Measurements from ENCODE around the gene COPA. TPM values are rescaled to one million over a fixed set of nuclear protein-coding genes. Genes with fewer than 3 reads are reported as not detected.

COPA gene
- total and polyA plus RNA-seq, 8 donors = 42.4 to 243 (median 85.2) TPM

GRCh38 chr1:160376525-160377131 is 33.6 kb upstream of the COPA start:
- 4 to 16% (median 15%) methylated on average over 5 of the region's 5 CpGs for WGBS, 5 donors
- DNase-seq = peak in 1 of 2 donors; percentile 87

GRCh38 chr1:160375788-160376524 is 32.9 kb upstream of the COPA start:
- Histone ChIP-seq H3K36me3 (no peaks in the 10 kb centered on the region), H3K4me1 (peaks cover 4 to 24% (median 10%) of the 10 kb centered on the region in 4 donors), H3K9me3 (no peaks in the 10 kb centered on the region), H3K4me3 (no peak overlapping the region), H3K27me3 (peaks cover 0 to 38% (median under 1%) of the 10 kb centered on the region in 3 donors), H3K27ac (peak overlapping the region in 3 of 5 donors; percentile 7 to 35 (median 33))
- TF ChIP-seq CTCF (IDR thresholded peaks at IDR 0.05) = no peak
- no peak for TF ChIP-seq POLR2AphosphoS5 (IDR thresholded peaks at IDR 0.05)
- no peak for TF ChIP-seq POLR2A (IDR thresholded peaks at IDR 0.05)
- TF ChIP-seq EP300 (IDR thresholded peaks at IDR 0.05) = no peak
- peak in 1 of 2 donors; percentile 31 for DNase-seq
- WGBS, 5 donors = 21 to 31% (median 23%) methylated on average over 9 of the region's 9 CpGs
- intact Hi-C loops (cut with DNase I; ENCODE audit: low total_unique reads) = no loop called here

More at GRCh38 chr1:160376525-160377131, 33.6 kb upstream of the COPA start:
- Histone ChIP-seq H3K36me3 (no peaks in the 10 kb centered on the region), H3K4me1 (peaks cover 4 to 24% (median 10%) of the 10 kb centered on the region in 4 donors), H3K9me3 (no peaks in the 10 kb centered on the region), H3K4me3 (no peak overlapping the region), H3K27ac (peak overlapping the region in 2 of 5 donors; percentile 7 to 35), H3K27me3 (peaks cover 0 to 31% (median 0%) of the 10 kb centered on the region in 3 donors)
- peak in 5 of 7 experiments; percentile 50 to 88 (median 80) for TF ChIP-seq CTCF (IDR thresholded peaks at IDR 0.05)
- no peak for TF ChIP-seq POLR2AphosphoS5 (IDR thresholded peaks at IDR 0.05)
- intact Hi-C loops (cut with DNase I; ENCODE audit: low total_unique reads) = no loop called here

- Histone ChIP-seq H3K9me3 (no peaks in the 10 kb centered on the region), H3K36me3 (no peaks in the 10 kb centered on the region), H3K4me1 (peaks cover 4 to 24% (median 10%) of the 10 kb centered on the region in 4 donors), H3K4me3 (no peak overlapping the region), H3K27me3 (peaks cover 0 to 48% (median 6%) of the 10 kb centered on the region in 3 donors), H3K27ac (no peak overlapping the region)
- 57 to 66% (median 60%) methylated on average over 6 of the region's 6 CpGs for WGBS, 5 donors
- intact Hi-C loops (cut with DNase I; ENCODE audit: low total_unique reads) = no loop called here
- TF ChIP-seq EP300 (IDR thresholded peaks at IDR 0.05) (no peak), POLR2AphosphoS5 (IDR thresholded peaks at IDR 0.05) (no peak), CTCF (IDR thresholded peaks at IDR 0.05) (no peak), POLR2A (IDR thresholded peaks at IDR 0.05) (no peak)
- DNase-seq = peak in 1 of 2 donors; percentile 36
Observed at GRCh38 chr1:160374306-160375110, 31.5 kb upstream of the COPA start.

- WGBS, 5 donors = 77 to 88% (median 88%) methylated on average over 4 of the region's 4 CpGs
- intact Hi-C loops (cut with DNase I; ENCODE audit: low total_unique reads) = no loop called here
- Histone ChIP-seq H3K4me1 (peaks cover 4 to 24% (median 10%) of the 10 kb centered on the region in 4 donors), H3K27me3 (peaks cover 0 to 48% (median 6%) of the 10 kb centered on the region in 3 donors), H3K9me3 (no peaks in the 10 kb centered on the region), H3K27ac (no peak overlapping the region), H3K36me3 (no peaks in the 10 kb centered on the region), H3K4me3 (no peak overlapping the region)
- no peak for TF ChIP-seq POLR2AphosphoS5 (IDR thresholded peaks at IDR 0.05)
- TF ChIP-seq CTCF (IDR thresholded peaks at IDR 0.05) = no peak
- no peak for TF ChIP-seq POLR2A (IDR thresholded peaks at IDR 0.05)
- no peak for DNase-seq
Observed at GRCh38 chr1:160373696-160374095, 30.6 kb upstream of the COPA start.

Data from stomach (tissue), 9 donors.